Stimulated activated CD8-positive, alpha-beta memory T cell treated with anti-CD3 and anti-CD28 coated beads, Interleukin-4, amount 100 ng/mL, for 48 hours (primary cell): ENCODE data around the gene PGAP6.

Experiments
- DNase-seq: peaks from one replicate; pipeline ENCODE4 v3.0.0-alpha.2; 2020

PGAP6 gene

GRCh38 chr16:321532-321931 is 60.2 kb downstream of the PGAP6 start:
- DNase-seq = no peak
